ENCODE measurements around the gene RAI1.

Gene RAI1

GRCh38 chr17:17743391-17744112, 62.3 kb downstream of the RAI1 start:
- CTCF ChIA-PET: no interaction called here
- TF ChIP-seq ZNF148 (tag by site-specific recombination; IDR thresholded peaks at IDR 0.05; ENCODE audit: borderline replicate concordance): no peak
- no peak for TF ChIP-seq PRDM2 (tag by site-specific recombination; IDR thresholded peaks at IDR 0.05; ENCODE audit: borderline replicate concordance)
- TF ChIP-seq ZNF433 (tag by site-specific recombination; IDR thresholded peaks at IDR 0.05; ENCODE audit: low read depth): no peak
- peak; percentile 41; the same call in 1 of the 2 replicates for TF ChIP-seq ZBTB20 (tag by site-specific recombination; IDR thresholded peaks at IDR 0.05)
- no peak overlapping the region for H3K27ac ChIP-seq (ENCODE audit: extremely low read depth, low read depth, low read length)
- POLR2A ChIA-PET: no interaction called here
- H3K4me3 ChIP-seq (ENCODE audit: low read depth, low read length): no peak overlapping the region
- H3K36me3 ChIP-seq (ENCODE audit: control insufficient read depth in 2 of 2, insufficient read depth in 1 of 2, low read length in 2 of 2): no peaks in the 10 kb centered on the region
- H3K9me3 ChIP-seq (ENCODE audit: control insufficient read depth, insufficient read depth, low read depth, low read length): no peaks in the 10 kb centered on the region
- H3K4me1 ChIP-seq (ENCODE audit: control insufficient read depth, insufficient read depth, low read length): peaks cover 26% of the 10 kb centered on the region

GRCh38 chr17:17744116-17744515, 62.9 kb downstream of the RAI1 start:
- Histone ChIP-seq H3K36me3 (ENCODE audit: control insufficient read depth in 2 of 2, insufficient read depth in 1 of 2, low read length in 2 of 2) (no peaks in the 10 kb centered on the region), H3K4me3 (ENCODE audit: low read depth, low read length) (no peak overlapping the region), H3K27ac (ENCODE audit: extremely low read depth, low read depth, low read length) (no peak overlapping the region), H3K9me3 (ENCODE audit: control insufficient read depth, insufficient read depth, low read depth, low read length) (no peaks in the 10 kb centered on the region), H3K4me1 (ENCODE audit: control insufficient read depth, insufficient read depth, low read length) (peaks cover 26% of the 10 kb centered on the region)
- ChIA-PET CTCF (no interaction called here), POLR2A (no interaction called here)
- no peak for TF ChIP-seq PRDM6 (tag by site-specific recombination; IDR thresholded peaks at IDR 0.05)
- TF ChIP-seq ZNF645 (tag by site-specific recombination; IDR thresholded peaks at IDR 0.05): no peak
- TF ChIP-seq SCRT2 (tag by site-specific recombination; IDR thresholded peaks at IDR 0.05): no peak
- TF ChIP-seq ZNF10 (tag by site-specific recombination; IDR thresholded peaks at IDR 0.05): no peak
- no peak for TF ChIP-seq ZNF792 (tag by site-specific recombination; IDR thresholded peaks at IDR 0.05)
- TF ChIP-seq ZNF776 (tag by site-specific recombination; IDR thresholded peaks at IDR 0.05; ENCODE audit: borderline replicate concordance): no peak
- no peak for TF ChIP-seq KLF7 (tag by site-specific recombination; IDR thresholded peaks at IDR 0.05; ENCODE audit: borderline replicate concordance)
- no peak for TF ChIP-seq ZNF37A (tag by site-specific recombination; IDR thresholded peaks at IDR 0.05)
- no peak for TF ChIP-seq ZNF214 (tag by site-specific recombination; IDR thresholded peaks at IDR 0.05; ENCODE audit: borderline replicate concordance)
- no peak for TF ChIP-seq ZNF16 (tag by site-specific recombination; IDR thresholded peaks at IDR 0.05; ENCODE audit: low read depth)
- no peak for TF ChIP-seq ZNF350 (tag by site-specific recombination; IDR thresholded peaks at IDR 0.05)
- no peak for TF ChIP-seq BCL11B (tag by site-specific recombination; IDR thresholded peaks at IDR 0.05; ENCODE audit: low read depth)
- TF ChIP-seq ZSCAN4 (tag by site-specific recombination; IDR thresholded peaks at IDR 0.05): no peak
- TF ChIP-seq ZNF394 (tag by site-specific recombination; IDR thresholded peaks at IDR 0.05; ENCODE audit: borderline replicate concordance): no peak
- no peak for TF ChIP-seq ZNF660 (tag by site-specific recombination; IDR thresholded peaks at IDR 0.05)

All from HEK293 (cell line).